Esophagus muscularis mucosa (tissue), 4 donors: ENCODE measurements around the gene DLG1.

Experiments
- EP300 ChIP-seq: sonication (generic); formaldehyde crosslinking; IDR thresholded peaks from one replicate; pipeline ENCODE4 v1.6.1; 2017; ENCODE audit warnings: antibody characterized with exemption
- POLR2A ChIP-seq: fragments of 450-650 bp; IDR thresholded peaks from one replicate; pipeline ENCODE4 v1.6.1; 2017; ENCODE audit warnings: antibody characterized with exemption, moderate library complexity, mild to moderate bottlenecking, low read depth
- POLR2AphosphoS5 ChIP-seq, 2 donors: sonication (generic); formaldehyde crosslinking; IDR thresholded peaks; one replicate each; pipeline ENCODE4 v1.6.1; 2017; ENCODE audit warnings: antibody characterized with exemption in 2 of 2
- TF ChIP-seq, protein P1 (sequence below), 3 experiments: fragments of 200-600 bp in 2 of 3; fragments of 450-650 bp in 1 of 3; sonication (generic) in 2 of 3; IDR thresholded peaks; one replicate each; pipeline ENCODE4 v1.5.1; 2017 to 2019; ENCODE audit warnings: antibody characterized with exemption in 3 of 3, mild to moderate bottlenecking in 2 of 3, moderate library complexity in 1 of 3

GRCh38 chr3:197293605-197294237 lies 4.7 kb downstream of the DLG1 start:
- no peak for TF ChIP-seq POLR2A
- TF ChIP-seq, protein P1, sequence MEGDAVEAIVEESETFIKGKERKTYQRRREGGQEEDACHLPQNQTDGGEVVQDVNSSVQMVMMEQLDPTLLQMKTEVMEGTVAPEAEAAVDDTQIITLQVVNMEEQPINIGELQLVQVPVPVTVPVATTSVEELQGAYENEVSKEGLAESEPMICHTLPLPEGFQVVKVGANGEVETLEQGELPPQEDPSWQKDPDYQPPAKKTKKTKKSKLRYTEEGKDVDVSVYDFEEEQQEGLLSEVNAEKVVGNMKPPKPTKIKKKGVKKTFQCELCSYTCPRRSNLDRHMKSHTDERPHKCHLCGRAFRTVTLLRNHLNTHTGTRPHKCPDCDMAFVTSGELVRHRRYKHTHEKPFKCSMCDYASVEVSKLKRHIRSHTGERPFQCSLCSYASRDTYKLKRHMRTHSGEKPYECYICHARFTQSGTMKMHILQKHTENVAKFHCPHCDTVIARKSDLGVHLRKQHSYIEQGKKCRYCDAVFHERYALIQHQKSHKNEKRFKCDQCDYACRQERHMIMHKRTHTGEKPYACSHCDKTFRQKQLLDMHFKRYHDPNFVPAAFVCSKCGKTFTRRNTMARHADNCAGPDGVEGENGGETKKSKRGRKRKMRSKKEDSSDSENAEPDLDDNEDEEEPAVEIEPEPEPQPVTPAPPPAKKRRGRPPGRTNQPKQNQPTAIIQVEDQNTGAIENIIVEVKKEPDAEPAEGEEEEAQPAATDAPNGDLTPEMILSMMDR (IDR thresholded peaks at IDR 0.05): no peak
- no peak for TF ChIP-seq EP300
- no peak for TF ChIP-seq POLR2AphosphoS5 (IDR thresholded peaks at IDR 0.05)
